Endothelial cell (in vitro differentiated cells): Measurements from ENCODE around the gene CXorf38. TPM values are rescaled to one million over a fixed set of nuclear protein-coding genes. Genes with fewer than 3 reads are reported as not detected.
A peak's percentile ranks its signal among the peaks of the same experiment; 100 is the strongest.

Experiments
- DNase-seq: peaks from one replicate; pipeline ENCODE4 v3.0.0; 2021; ENCODE audit warnings: low spot score
- H3K27ac Mint-ChIP-seq: one replicate; pipeline ENCODE4 v1.8.0; 2021; ENCODE audit warnings: mixed read lengths, inconsistent platforms; ENCODE audit not compliant: unreplicated experiment
- H3K27me3 Mint-ChIP-seq: one replicate; pipeline ENCODE4 v1.8.0; 2021; ENCODE audit warnings: mild to moderate bottlenecking, moderate library complexity, mixed read lengths, inconsistent platforms; ENCODE audit not compliant: unreplicated experiment
- H3K36me3 Mint-ChIP-seq: one replicate; pipeline ENCODE4 v1.8.0; 2021; ENCODE audit warnings: mild to moderate bottlenecking, low read depth, mixed read lengths, inconsistent platforms; ENCODE audit not compliant: unreplicated experiment
- H3K4me1 Mint-ChIP-seq: one replicate; pipeline ENCODE4 v1.8.0; 2021; ENCODE audit warnings: mild to moderate bottlenecking, mixed read lengths, inconsistent platforms; ENCODE audit not compliant: unreplicated experiment
- H3K4me3 Mint-ChIP-seq: one replicate; pipeline ENCODE4 v1.8.0; 2021; ENCODE audit warnings: mild to moderate bottlenecking, mixed read lengths, inconsistent platforms; ENCODE audit not compliant: unreplicated experiment
- H3K9me3 Mint-ChIP-seq: one replicate; pipeline ENCODE4 v1.8.0; 2021; ENCODE audit warnings: mixed read lengths, inconsistent platforms; ENCODE audit not compliant: unreplicated experiment
- total RNA-seq: library from RNA; stranded (reverse); fragmentation: NEBNext Ultra II Directional; extraction: Animal tissue kit (Norgen Biotek cat#: 25700); gene quantifications from one replicate; pipeline ENCODE4 v1.2.1, GENCODE V29; 2021; ENCODE audit not compliant: unreplicated experiment
- TF ChIP-seq, protein P1 (sequence below): fragments of 200-600 bp; sonication (generic); IDR thresholded peaks from one replicate; pipeline ENCODE4 v1.5.0; 2021; ENCODE audit warnings: antibody characterized with exemption; ENCODE audit not compliant: unreplicated experiment

The CXorf38 gene
- total RNA-seq, 1 donor from 2014 or later: 9.3 TPM

DNA sequence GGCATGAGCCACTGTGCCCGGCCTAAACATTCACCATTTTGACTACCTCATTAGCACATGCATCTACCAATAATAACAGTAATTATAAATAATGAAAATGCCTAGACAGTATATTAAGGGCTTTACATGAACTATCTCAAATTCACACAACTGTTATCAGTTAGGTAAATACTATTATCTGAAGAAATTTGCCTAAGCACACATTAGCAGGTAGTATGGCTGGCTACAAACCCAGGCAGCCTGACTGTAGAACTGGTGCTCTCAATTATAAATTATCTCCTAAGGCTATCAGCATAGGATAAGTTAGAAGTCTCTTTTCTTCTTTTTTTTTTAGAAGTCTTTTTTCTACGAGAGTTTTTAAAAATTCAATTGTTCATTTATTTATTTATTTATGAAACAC lies 14.1 kb upstream of the CXorf38 start:
- Mint-ChIP-seq H3K4me1 (no peaks in the 10 kb centered on the region), H3K36me3 (no peaks in the 10 kb centered on the region), H3K9me3 (no peaks in the 10 kb centered on the region), H3K27ac (no peak overlapping the region), H3K27me3 (no peaks in the 10 kb centered on the region), H3K4me3 (no peak overlapping the region)
- TF ChIP-seq, protein P1, sequence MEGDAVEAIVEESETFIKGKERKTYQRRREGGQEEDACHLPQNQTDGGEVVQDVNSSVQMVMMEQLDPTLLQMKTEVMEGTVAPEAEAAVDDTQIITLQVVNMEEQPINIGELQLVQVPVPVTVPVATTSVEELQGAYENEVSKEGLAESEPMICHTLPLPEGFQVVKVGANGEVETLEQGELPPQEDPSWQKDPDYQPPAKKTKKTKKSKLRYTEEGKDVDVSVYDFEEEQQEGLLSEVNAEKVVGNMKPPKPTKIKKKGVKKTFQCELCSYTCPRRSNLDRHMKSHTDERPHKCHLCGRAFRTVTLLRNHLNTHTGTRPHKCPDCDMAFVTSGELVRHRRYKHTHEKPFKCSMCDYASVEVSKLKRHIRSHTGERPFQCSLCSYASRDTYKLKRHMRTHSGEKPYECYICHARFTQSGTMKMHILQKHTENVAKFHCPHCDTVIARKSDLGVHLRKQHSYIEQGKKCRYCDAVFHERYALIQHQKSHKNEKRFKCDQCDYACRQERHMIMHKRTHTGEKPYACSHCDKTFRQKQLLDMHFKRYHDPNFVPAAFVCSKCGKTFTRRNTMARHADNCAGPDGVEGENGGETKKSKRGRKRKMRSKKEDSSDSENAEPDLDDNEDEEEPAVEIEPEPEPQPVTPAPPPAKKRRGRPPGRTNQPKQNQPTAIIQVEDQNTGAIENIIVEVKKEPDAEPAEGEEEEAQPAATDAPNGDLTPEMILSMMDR: no peak
- no peak for DNase-seq

DNA sequence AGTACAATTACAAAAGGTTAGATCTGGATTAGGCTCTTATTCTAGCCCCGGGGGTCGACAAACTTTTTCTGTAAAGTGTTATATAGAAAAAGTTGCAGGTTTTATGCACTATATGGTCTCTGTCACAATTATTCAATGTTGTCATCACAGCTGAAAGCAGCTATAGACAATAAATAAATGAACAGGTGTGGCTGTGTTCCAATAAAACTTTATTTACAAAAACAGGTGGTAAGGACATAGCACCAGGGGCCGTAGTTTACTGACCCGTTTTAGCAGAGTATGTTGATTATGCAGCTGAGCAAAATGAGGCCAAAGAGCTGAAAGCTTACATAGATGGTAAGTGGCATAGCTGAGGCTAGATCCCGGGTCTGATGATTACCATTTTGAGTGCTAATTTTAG lies 13.0 kb upstream of the CXorf38 start:
- H3K4me3 Mint-ChIP-seq: no peak overlapping the region
- H3K9me3 Mint-ChIP-seq: no peaks in the 10 kb centered on the region
- H3K4me1 Mint-ChIP-seq: no peaks in the 10 kb centered on the region
- no peaks in the 10 kb centered on the region for H3K27me3 Mint-ChIP-seq
- no peak overlapping the region for H3K27ac Mint-ChIP-seq
- H3K36me3 Mint-ChIP-seq: peaks cover 2% of the 10 kb centered on the region
- DNase-seq: no peak
- TF ChIP-seq, protein P1: no peak

DNA sequence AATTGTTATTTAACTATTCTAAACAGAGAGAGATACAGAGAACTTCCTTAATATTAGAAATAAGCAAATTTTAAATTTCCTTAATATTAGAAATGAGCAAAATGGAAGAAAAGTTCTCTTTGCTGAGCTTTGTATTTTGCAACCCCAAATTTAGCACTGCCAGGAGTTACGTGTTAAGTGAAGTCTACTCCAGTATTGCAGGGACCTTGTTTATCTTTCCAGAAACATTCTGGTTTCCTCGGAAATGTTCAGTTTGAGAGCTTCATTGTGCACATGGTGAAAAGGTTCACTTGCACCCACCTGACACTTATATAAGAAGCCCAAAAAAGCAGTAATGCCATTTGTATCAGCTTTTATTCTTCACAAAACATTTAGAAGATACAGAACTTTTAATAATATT lies 6.2 kb upstream of the CXorf38 start:
- no peak overlapping the region for H3K4me3 Mint-ChIP-seq
- TF ChIP-seq, protein P1: no peak

DNA sequence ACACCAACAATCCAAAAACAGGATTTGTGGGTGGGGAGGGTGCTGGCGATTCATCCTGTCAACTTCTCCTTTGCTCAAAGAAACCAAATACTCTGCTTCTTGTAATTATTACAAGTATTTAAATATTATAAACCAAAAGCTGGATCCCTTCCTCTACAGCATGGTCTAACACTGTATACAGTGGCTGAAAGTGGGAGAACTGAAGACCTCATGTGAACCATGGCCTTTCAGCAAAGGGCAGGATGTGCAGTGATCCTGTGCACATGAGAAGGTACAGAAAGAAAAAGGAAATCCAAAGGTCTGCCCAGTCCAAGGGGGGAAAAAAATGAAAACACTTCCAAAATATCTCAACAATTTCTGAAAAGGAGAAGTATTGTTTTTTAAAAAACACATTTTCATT lies 5.3 kb upstream of the CXorf38 start:
- no peaks in the 10 kb centered on the region for H3K27me3 Mint-ChIP-seq
- H3K4me3 Mint-ChIP-seq: no peak overlapping the region
- no peaks in the 10 kb centered on the region for H3K4me1 Mint-ChIP-seq
- peaks cover 7% of the 10 kb centered on the region for H3K36me3 Mint-ChIP-seq
- no peaks in the 10 kb centered on the region for H3K9me3 Mint-ChIP-seq
- no peak for DNase-seq
- no peak overlapping the region for H3K27ac Mint-ChIP-seq
- TF ChIP-seq, protein P1: no peak

More for the DNA sequence above, 6.2 kb upstream of the CXorf38 start:
- no peak for DNase-seq
- Mint-ChIP-seq H3K9me3 (no peaks in the 10 kb centered on the region), H3K27me3 (no peaks in the 10 kb centered on the region), H3K36me3 (peaks cover 7% of the 10 kb centered on the region), H3K4me1 (no peaks in the 10 kb centered on the region), H3K27ac (no peak overlapping the region)

DNA sequence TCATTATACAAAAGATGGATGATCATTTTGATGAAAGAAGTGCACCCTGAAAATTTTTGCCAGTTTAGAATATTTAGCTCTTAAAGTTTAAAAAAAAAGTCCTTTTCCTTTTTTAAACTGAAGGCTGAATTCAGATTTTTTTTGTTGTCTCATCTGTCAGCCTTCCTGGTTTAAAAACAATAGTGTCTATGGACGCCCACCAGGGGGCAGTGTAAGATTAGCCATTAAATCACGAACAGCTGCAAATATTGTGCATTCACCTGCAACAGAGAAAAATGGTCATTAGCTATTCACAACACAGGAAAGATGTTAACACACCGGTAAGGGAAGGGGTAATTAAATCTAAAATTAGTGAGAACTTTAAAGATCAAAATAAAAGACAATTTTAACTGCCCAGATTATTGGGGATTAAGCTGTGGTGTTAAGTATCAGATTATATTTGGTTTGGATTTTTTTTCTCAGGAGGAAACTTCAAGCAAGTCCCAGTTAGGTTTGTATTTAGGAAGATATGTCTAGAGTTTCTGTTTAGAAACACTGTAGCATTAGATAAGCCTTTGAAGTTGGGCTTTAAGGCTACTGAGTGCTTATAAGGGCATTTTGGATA lies 4.4 kb upstream of the CXorf38 start:
- Mint-ChIP-seq H3K27ac (no peak overlapping the region), H3K27me3 (no peaks in the 10 kb centered on the region), H3K36me3 (peaks cover 7% of the 10 kb centered on the region), H3K4me1 (peaks cover 1% of the 10 kb centered on the region), H3K9me3 (no peaks in the 10 kb centered on the region), H3K4me3 (no peak overlapping the region)
- TF ChIP-seq, protein P1: peak; percentile 72
- peak; percentile 53 for DNase-seq
